Effector memory CD8-positive, alpha-beta T cell (primary cell): Measurements from ENCODE around the gene PRSS57.
"Not testable (repeated sequence)": the region's sequence is repeated elsewhere in the genome, so short reads cannot be mapped to it uniquely, and the experiment has no call there.

Experiments
- ATAC-seq: fragments of 150-1000 bp; cut with Tn5 transposase; replicated peaks from 2 replicates; pipeline ENCODE4 v1.10.0; 2021; ENCODE audit warnings: mild to moderate bottlenecking, moderate library complexity
- DNase-seq, 3 experiments: peaks; one replicate each; pipeline ENCODE4 v3.0.0; 2021
- H3K27ac Mint-ChIP-seq, 2 donors: one replicate each; pipeline ENCODE4 v1.8.0; 2022; ENCODE audit warnings: mild to moderate bottlenecking in 2 of 2, mixed read lengths in 2 of 2, moderate library complexity in 2 of 2
- H3K27me3 Mint-ChIP-seq, 2 donors: one replicate each; pipeline ENCODE4 v1.8.0; 2022; ENCODE audit warnings: mixed read lengths in 2 of 2
- H3K36me3 Mint-ChIP-seq: one replicate; pipeline ENCODE4 v1.8.0; 2022; ENCODE audit warnings: mild to moderate bottlenecking, moderate library complexity, mixed read lengths; ENCODE audit not compliant: insufficient read depth
- H3K4me1 Mint-ChIP-seq, 2 donors: one replicate each; pipeline ENCODE4 v1.8.0; 2022; ENCODE audit warnings: low read depth in 2 of 2, mixed read lengths in 2 of 2
- H3K4me3 Mint-ChIP-seq, 2 donors: one replicate each; pipeline ENCODE4 v1.8.0; 2022; ENCODE audit warnings: mild to moderate bottlenecking in 2 of 2, mixed read lengths in 2 of 2, moderate library complexity in 2 of 2
- H3K9me3 Mint-ChIP-seq, 2 donors: one replicate each; pipeline ENCODE4 v1.8.0; 2022; ENCODE audit warnings: mixed read lengths in 2 of 2

Gene PRSS57

GRCh38 chr19:718251-718951, 23.1 kb upstream of the PRSS57 start:
- Mint-ChIP-seq H3K4me3 (peak overlapping the region in 1 of 2 donors; percentile 37), H3K27ac (no peak overlapping the region), H3K9me3 (peaks cover 6 to 8% of the 10 kb centered on the region in 2 donors), H3K4me1 (no peaks in the 10 kb centered on the region), H3K36me3 (peaks cover 3% of the 10 kb centered on the region), H3K27me3 (peaks cover 25 to 58% of the 10 kb centered on the region in 2 donors)
- DNase-seq (no peak), ATAC-seq (no peak)

- Mint-ChIP-seq H3K27ac (no peak overlapping the region), H3K4me3 (no peak overlapping the region), H3K36me3 (no peaks in the 10 kb centered on the region), H3K9me3 (peaks cover 6 to 8% of the 10 kb centered on the region in 2 donors), H3K4me1 (no peaks in the 10 kb centered on the region), H3K27me3 (peaks cover 45 to 65% of the 10 kb centered on the region in 2 donors)
- no peak for DNase-seq
- no peak for ATAC-seq
Measured at GRCh38 chr19:715347-715746, 20.1 kb upstream of the PRSS57 start.

GRCh38 chr19:711254-711653, 16.0 kb upstream of the PRSS57 start:
- Mint-ChIP-seq H3K36me3 (no peaks in the 10 kb centered on the region), H3K9me3 (peaks cover 6 to 8% of the 10 kb centered on the region in 2 donors), H3K4me1 (no peaks in the 10 kb centered on the region), H3K4me3 (no peak overlapping the region), H3K27ac (no peak overlapping the region), H3K27me3 (peaks cover 42 to 60% of the 10 kb centered on the region in 2 donors)
- DNase-seq = no peak
- no peak for ATAC-seq

GRCh38 chr19:710767-711166, 15.5 kb upstream of the PRSS57 start:
- DNase-seq (no peak), ATAC-seq (no peak)
- H3K4me1 Mint-ChIP-seq = no peaks in the 10 kb centered on the region
- no peak overlapping the region for H3K27ac Mint-ChIP-seq
- peaks cover 6 to 7% of the 10 kb centered on the region in 2 donors for H3K9me3 Mint-ChIP-seq
- H3K36me3 Mint-ChIP-seq = no peaks in the 10 kb centered on the region
- peaks cover 40 to 55% of the 10 kb centered on the region in 2 donors for H3K27me3 Mint-ChIP-seq
- no peak overlapping the region for H3K4me3 Mint-ChIP-seq

- Mint-ChIP-seq H3K27me3 (peaks cover 34 to 48% of the 10 kb centered on the region in 2 donors), H3K9me3 (no peaks in the 10 kb centered on the region), H3K27ac (no peak overlapping the region), H3K36me3 (no peaks in the 10 kb centered on the region), H3K4me1 (no peaks in the 10 kb centered on the region), H3K4me3 (no peak overlapping the region)
- ATAC-seq (no peak), DNase-seq (no peak)
Measured at GRCh38 chr19:709965-710571, 14.8 kb upstream of the PRSS57 start.

- Mint-ChIP-seq H3K27ac (no peak overlapping the region), H3K4me3 (no peak overlapping the region), H3K27me3 (peaks cover 34 to 47% of the 10 kb centered on the region in 2 donors), H3K9me3 (no peaks in the 10 kb centered on the region), H3K4me1 (no peaks in the 10 kb centered on the region), H3K36me3 (no peaks in the 10 kb centered on the region)
- DNase-seq (no peak), ATAC-seq (no peak)
Measured at GRCh38 chr19:709196-709964, 14.1 kb upstream of the PRSS57 start.

- Mint-ChIP-seq H3K36me3 (no peaks in the 10 kb centered on the region), H3K27ac (no peak within 1 kb of the TSS), H3K27me3 (peaks cover 34 to 48% of the 10 kb centered on the region in 2 donors), H3K4me3 (no peak within 1 kb of the TSS), H3K4me1 (peaks cover 2 to 3% of the 10 kb centered on the region in 2 donors), H3K9me3 (no peaks in the 10 kb centered on the region)
- ATAC-seq (no peak), DNase-seq (no peak)
Measured at GRCh38 chr19:708154-709143, 13.2 kb upstream of the PRSS57 start, which contains the start of gene PALM. Gene PALM, plus strand, starts transcription at chr19:708935. Its CDS starts 212 bp downstream, at chr19:709147.

GRCh38 chr19:704447-704741, 9.1 kb upstream of the PRSS57 start:
- Mint-ChIP-seq H3K4me3 (peak overlapping the region in 1 of 2 donors; percentile 14), H3K36me3 (peaks cover 2% of the 10 kb centered on the region), H3K4me1 (peaks cover 5 to 6% of the 10 kb centered on the region in 2 donors), H3K9me3 (no peaks in the 10 kb centered on the region), H3K27me3 (peaks cover 9 to 33% of the 10 kb centered on the region in 2 donors), H3K27ac (no peak overlapping the region)
- DNase-seq = no peak
- no peak for ATAC-seq

- peaks cover 5 to 6% of the 10 kb centered on the region in 2 donors for H3K4me1 Mint-ChIP-seq
- peaks cover 9 to 39% of the 10 kb centered on the region in 2 donors for H3K27me3 Mint-ChIP-seq
- no peaks in the 10 kb centered on the region for H3K9me3 Mint-ChIP-seq
- H3K27ac Mint-ChIP-seq = peak overlapping the region in 1 of 2 donors; percentile 20
- peaks cover 2% of the 10 kb centered on the region for H3K36me3 Mint-ChIP-seq
- peak overlapping the region in 1 of 2 donors; percentile 53 for H3K4me3 Mint-ChIP-seq
- DNase-seq = peak; percentile 57
- peak; percentile 64 for ATAC-seq
Measured at GRCh38 chr19:703651-704446, 8.6 kb upstream of the PRSS57 start.

- H3K36me3 Mint-ChIP-seq = peaks cover 2% of the 10 kb centered on the region
- H3K4me1 Mint-ChIP-seq = peaks cover 5 to 6% of the 10 kb centered on the region in 2 donors
- no peaks in the 10 kb centered on the region for H3K9me3 Mint-ChIP-seq
- peak overlapping the region in 1 of 2 donors; percentile 53 for H3K4me3 Mint-ChIP-seq
- peak overlapping the region in 1 of 2 donors; percentile 20 for H3K27ac Mint-ChIP-seq
- ATAC-seq = no peak
- no peak for DNase-seq
- H3K27me3 Mint-ChIP-seq = peaks cover 9 to 44% of the 10 kb centered on the region in 2 donors
Measured at GRCh38 chr19:703329-703650, 8.0 kb upstream of the PRSS57 start.

GRCh38 chr19:702847-703246, 7.6 kb upstream of the PRSS57 start:
- H3K36me3 Mint-ChIP-seq, H3K4me1 Mint-ChIP-seq, ATAC-seq, H3K9me3 Mint-ChIP-seq, DNase-seq: not testable (repeated sequence)
- Mint-ChIP-seq H3K27ac (peak overlapping the region in 1 of 2 donors; percentile 20), H3K27me3 (peaks cover 9 to 44% of the 10 kb centered on the region in 2 donors), H3K4me3 (peak overlapping the region in 1 of 2 donors; percentile 53)

- not testable (repeated sequence) for H3K27ac Mint-ChIP-seq, H3K4me1 Mint-ChIP-seq, H3K36me3 Mint-ChIP-seq, H3K4me3 Mint-ChIP-seq, H3K9me3 Mint-ChIP-seq, ATAC-seq, DNase-seq
- H3K27me3 Mint-ChIP-seq = peaks cover 5 to 47% of the 10 kb centered on the region in 2 donors
Measured at GRCh38 chr19:699885-700284, 4.6 kb upstream of the PRSS57 start.
